SK-N-SH treated with all-trans-retinoic acid at 6 μM for 48 hours (cell line): ENCODE results near the gene STIP1.

Experiments used
- ATAC-seq: fragments of 200-7000 bp; cut with Tn5 transposase; 3 replicates; pipeline ENCODE4 v1.9.1; 2020; ENCODE audit warnings: mild to moderate bottlenecking, moderate library complexity
- ARNTL ChIP-seq: fragments of 450-650 bp; formaldehyde crosslinking; IDR thresholded peaks from 2 replicates; pipeline ENCODE4 v1.5.0; 2020; ENCODE audit warnings: low read depth, mild to moderate bottlenecking, moderate library complexity, borderline replicate concordance
- BACH2 ChIP-seq: fragments of 250-450 bp; sonication (Bioruptor Pico); IDR thresholded peaks from 2 replicates; pipeline ENCODE4 v1.9.0; 2021; ENCODE audit warnings: mild to moderate bottlenecking, borderline replicate concordance
- CSRNP3 ChIP-seq: fragments of 250-450 bp; sonication (Bioruptor Pico); IDR thresholded peaks from 2 replicates; pipeline ENCODE4 v1.5.1; 2021; ENCODE audit warnings: mild to moderate bottlenecking, moderate library complexity
- ESRRG ChIP-seq: fragments of 250-450 bp; sonication (Bioruptor Pico); IDR thresholded peaks from 2 replicates; pipeline ENCODE4 v1.6.1; 2021; ENCODE audit warnings: mild to moderate bottlenecking
- ISL1 ChIP-seq: fragments of 250-450 bp; sonication (Bioruptor Pico); IDR thresholded peaks from 2 replicates; pipeline ENCODE4 v2.1.2; 2022; ENCODE audit warnings: mild to moderate bottlenecking, moderate library complexity
- PATZ1 ChIP-seq: fragments of 250-450 bp; sonication (Bioruptor Pico); IDR thresholded peaks from 2 replicates; pipeline ENCODE4 v1.8.0; 2020; ENCODE audit warnings: mild to moderate bottlenecking, moderate library complexity, borderline replicate concordance
- RARB ChIP-seq: fragments of 250-450 bp; sonication (Bioruptor Pico); IDR thresholded peaks from 2 replicates; pipeline ENCODE4 v1.8.0; 2021; ENCODE audit warnings: mild to moderate bottlenecking, moderate library complexity
- SNAI2 ChIP-seq: fragments of 250-450 bp; sonication (Bioruptor Pico); IDR thresholded peaks from 2 replicates; pipeline ENCODE4 v1.5.0; 2020; ENCODE audit warnings: mild to moderate bottlenecking, moderate library complexity
- TCF4 ChIP-seq: fragments of 250-450 bp; sonication (Bioruptor Pico); IDR thresholded peaks from 2 replicates; pipeline ENCODE4 v1.8.0; 2021; ENCODE audit warnings: mild to moderate bottlenecking, moderate library complexity, borderline replicate concordance
- TOX ChIP-seq: fragments of 250-450 bp; sonication (Bioruptor Pico); IDR thresholded peaks from 2 replicates; pipeline ENCODE4 v1.8.0; 2021; ENCODE audit warnings: mild to moderate bottlenecking, moderate library complexity, borderline replicate concordance
- ZC3H10 ChIP-seq: fragments of 250-450 bp; sonication (Bioruptor Pico); IDR thresholded peaks from 2 replicates; pipeline ENCODE4 v1.5.1; 2021; ENCODE audit warnings: mild to moderate bottlenecking, moderate library complexity
- ZFP3 ChIP-seq: fragments of 250-450 bp; sonication (Bioruptor Pico); IDR thresholded peaks from 2 replicates; pipeline ENCODE4 v1.5.0; 2020; ENCODE audit warnings: mild to moderate bottlenecking, moderate library complexity
- ZFP30 ChIP-seq: fragments of 450-650 bp; formaldehyde crosslinking; IDR thresholded peaks from 2 replicates; pipeline ENCODE4 v1.5.0; 2022; ENCODE audit warnings: mild to moderate bottlenecking, moderate library complexity
- ZNF70 ChIP-seq: fragments of 450-650 bp; formaldehyde crosslinking; IDR thresholded peaks from 2 replicates; pipeline ENCODE4 v1.5.0; 2020; ENCODE audit warnings: mild to moderate bottlenecking, moderate library complexity
- TF ChIP-seq, protein P1 (sequence below): fragments of 250-450 bp; sonication (Bioruptor Pico); IDR thresholded peaks from 2 replicates; pipeline ENCODE4 v1.5.0; 2020; ENCODE audit warnings: mild to moderate bottlenecking, moderate library complexity
- TF ChIP-seq, protein P2 (sequence below): fragments of 250-450 bp; sonication (Bioruptor Pico); IDR thresholded peaks from 2 replicates; pipeline ENCODE4 v1.5.1; 2020; ENCODE audit warnings: low read depth, mild to moderate bottlenecking, moderate library complexity

The STIP1 gene

GRCh38 chr11:64225608-64226506, 39.9 kb downstream of the STIP1 start, which contains the start of the genes NUDT22 and TRPT1:
Gene NUDT22 (plus strand): TSS chr11:64226274. CDS start chr11:64226653, 379 bp downstream.
Gene TRPT1 (minus strand): TSS chr11:64226186. CDS start chr11:64225860, 326 bp downstream.
- peak; percentile 84 for ATAC-seq

GRCh38 chr11:64226507-64227051, 40.6 kb downstream of the STIP1 start:
- ATAC-seq: peak; percentile 31

More at GRCh38 chr11:64225608-64226506, 39.9 kb downstream of the STIP1 start, which contains the start of the genes NUDT22 and TRPT1:
- TF ChIP-seq ISL1 (CRISPR knock-in tag) (no peak), RARB (CRISPR knock-in tag) (no peak), TCF4 (CRISPR knock-in tag) (no peak), SNAI2 (no peak), ARNTL (no peak)

GRCh38 chr11:64227405-64227956, 41.5 kb downstream of the STIP1 start:
- TF ChIP-seq ZFP3 (CRISPR knock-in tag): no peak
- no peak for TF ChIP-seq ARNTL
- no peak for TF ChIP-seq BACH2 (CRISPR knock-in tag)
- TF ChIP-seq TOX: no peak
- no peak for TF ChIP-seq ZFP30 (CRISPR knock-in tag)
- TF ChIP-seq ZNF70 (CRISPR knock-in tag): no peak
- no peak for TF ChIP-seq ZC3H10 (CRISPR knock-in tag)
- no peak for TF ChIP-seq PATZ1 (CRISPR knock-in tag)
- TF ChIP-seq, protein P1, sequence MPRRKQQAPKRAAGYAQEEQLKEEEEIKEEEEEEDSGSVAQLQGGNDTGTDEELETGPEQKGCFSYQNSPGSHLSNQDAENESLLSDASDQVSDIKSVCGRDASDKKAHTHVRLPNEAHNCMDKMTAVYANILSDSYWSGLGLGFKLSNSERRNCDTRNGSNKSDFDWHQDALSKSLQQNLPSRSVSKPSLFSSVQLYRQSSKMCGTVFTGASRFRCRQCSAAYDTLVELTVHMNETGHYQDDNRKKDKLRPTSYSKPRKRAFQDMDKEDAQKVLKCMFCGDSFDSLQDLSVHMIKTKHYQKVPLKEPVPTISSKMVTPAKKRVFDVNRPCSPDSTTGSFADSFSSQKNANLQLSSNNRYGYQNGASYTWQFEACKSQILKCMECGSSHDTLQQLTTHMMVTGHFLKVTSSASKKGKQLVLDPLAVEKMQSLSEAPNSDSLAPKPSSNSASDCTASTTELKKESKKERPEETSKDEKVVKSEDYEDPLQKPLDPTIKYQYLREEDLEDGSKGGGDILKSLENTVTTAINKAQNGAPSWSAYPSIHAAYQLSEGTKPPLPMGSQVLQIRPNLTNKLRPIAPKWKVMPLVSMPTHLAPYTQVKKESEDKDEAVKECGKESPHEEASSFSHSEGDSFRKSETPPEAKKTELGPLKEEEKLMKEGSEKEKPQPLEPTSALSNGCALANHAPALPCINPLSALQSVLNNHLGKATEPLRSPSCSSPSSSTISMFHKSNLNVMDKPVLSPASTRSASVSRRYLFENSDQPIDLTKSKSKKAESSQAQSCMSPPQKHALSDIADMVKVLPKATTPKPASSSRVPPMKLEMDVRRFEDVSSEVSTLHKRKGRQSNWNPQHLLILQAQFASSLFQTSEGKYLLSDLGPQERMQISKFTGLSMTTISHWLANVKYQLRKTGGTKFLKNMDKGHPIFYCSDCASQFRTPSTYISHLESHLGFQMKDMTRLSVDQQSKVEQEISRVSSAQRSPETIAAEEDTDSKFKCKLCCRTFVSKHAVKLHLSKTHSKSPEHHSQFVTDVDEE (CRISPR knock-in tag): no peak
- no peak for TF ChIP-seq CSRNP3 (CRISPR knock-in tag)
- ATAC-seq: no peak

More at GRCh38 chr11:64226507-64227051, 40.6 kb downstream of the STIP1 start:
- TF ChIP-seq CSRNP3 (CRISPR knock-in tag): no peak
- TF ChIP-seq, protein P2, sequence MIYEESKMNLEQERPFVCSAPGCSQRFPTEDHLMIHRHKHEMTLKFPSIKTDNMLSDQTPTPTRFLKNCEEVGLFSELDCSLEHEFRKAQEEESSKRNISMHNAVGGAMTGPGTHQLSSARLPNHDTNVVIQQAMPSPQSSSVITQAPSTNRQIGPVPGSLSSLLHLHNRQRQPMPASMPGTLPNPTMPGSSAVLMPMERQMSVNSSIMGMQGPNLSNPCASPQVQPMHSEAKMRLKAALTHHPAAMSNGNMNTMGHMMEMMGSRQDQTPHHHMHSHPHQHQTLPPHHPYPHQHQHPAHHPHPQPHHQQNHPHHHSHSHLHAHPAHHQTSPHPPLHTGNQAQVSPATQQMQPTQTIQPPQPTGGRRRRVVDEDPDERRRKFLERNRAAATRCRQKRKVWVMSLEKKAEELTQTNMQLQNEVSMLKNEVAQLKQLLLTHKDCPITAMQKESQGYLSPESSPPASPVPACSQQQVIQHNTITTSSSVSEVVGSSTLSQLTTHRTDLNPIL (CRISPR knock-in tag): no peak
- TF ChIP-seq ZFP30 (CRISPR knock-in tag): no peak
- TF ChIP-seq TCF4 (CRISPR knock-in tag): no peak
- TF ChIP-seq PATZ1 (CRISPR knock-in tag): 0 out of 2 replicates have a peak, but pooled peaks have one; percentile 20
- no peak for TF ChIP-seq ISL1 (CRISPR knock-in tag)
- TF ChIP-seq ESRRG (CRISPR knock-in tag): no peak
